GM18498 (cell line): ENCODE data around the gene FAM151A.

ENCODE experiments used
- ATAC-seq: cut with Tn5 transposase; IDR thresholded peaks from one replicate; pipeline ENCODE4 v1.9.1; 2021; ENCODE audit warnings: mild to moderate bottlenecking, moderate library complexity; ENCODE audit not compliant: unreplicated experiment

The FAM151A gene

DNA sequence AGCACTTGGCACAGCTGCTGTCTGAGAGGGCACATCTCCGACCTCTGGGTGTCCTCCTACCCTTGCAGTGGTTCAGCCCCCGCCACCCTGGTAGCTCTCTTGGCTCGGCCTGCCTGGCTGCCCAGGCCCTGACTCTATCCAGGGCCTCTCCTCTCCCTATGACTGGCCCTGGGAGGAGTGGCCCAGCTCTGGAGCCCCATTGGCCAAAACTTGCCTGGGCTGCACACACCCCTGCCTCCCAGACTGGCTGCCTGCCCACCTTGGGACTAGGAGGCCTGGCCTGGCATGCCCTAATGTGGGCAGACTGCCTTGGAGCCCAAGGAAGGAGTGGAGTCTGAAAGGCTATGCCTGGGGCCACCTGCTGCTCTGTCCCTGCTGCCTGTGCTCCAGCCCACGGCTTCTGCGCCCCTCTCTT, 41.7 kb downstream of the FAM151A start:
- no peak for ATAC-seq

DNA sequence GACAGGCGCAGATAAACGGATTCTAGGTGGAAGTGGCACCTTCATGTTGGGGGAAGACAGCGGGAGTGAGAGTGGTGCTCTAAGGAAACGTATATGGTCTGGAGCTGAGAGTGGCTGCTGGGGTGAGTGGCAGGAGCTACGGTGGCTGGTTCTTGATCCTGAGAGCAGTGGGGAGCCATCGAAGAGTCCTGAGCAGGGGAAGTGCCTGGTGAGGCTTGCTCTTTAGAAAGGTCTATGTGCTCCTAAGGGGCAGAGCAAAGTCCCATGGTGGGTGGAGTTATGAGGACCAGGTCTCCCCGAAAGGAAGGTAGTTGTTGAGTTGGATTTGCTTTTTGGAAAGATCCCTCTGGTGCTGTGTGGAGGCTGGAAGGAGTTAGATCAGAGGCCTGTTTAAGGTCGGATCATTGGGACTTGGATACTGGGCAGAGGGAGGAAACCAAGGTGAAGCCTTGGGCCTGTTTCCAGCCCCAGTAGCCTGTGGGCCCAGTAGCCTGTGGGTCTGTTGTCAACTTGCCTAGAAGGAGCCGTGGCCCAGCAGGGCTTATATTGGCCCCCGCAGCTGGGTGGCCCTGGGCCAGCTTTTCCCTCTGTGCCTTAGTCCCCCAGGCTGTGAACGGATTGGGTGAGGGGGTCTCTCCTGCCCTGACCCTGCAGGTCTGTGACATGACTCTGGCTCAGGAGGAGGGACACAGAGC, 42.3 kb downstream of the FAM151A start:
- ATAC-seq = no peak

DNA sequence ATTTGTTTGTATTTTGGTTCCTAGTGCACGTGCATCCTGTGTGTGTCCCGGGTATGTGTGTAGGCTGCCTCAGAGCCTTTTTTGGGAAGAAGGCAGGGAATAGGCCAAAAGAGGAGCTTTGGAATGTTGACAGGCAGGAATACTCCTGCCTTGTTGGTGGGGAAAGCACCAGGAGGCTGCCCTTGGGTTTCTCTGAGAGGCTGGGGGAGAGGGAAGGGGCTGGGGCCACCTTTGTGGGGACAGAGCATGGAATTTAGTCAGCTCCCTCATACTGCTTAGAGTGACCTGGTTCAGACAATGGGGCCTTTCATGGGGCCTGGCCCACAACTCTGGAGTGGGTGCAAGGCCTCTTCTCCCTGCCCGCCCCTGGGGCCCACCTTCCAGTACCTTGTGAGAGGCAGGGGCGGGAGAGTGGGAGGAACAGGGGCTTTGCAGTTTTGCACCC, 44.0 kb downstream of the FAM151A start:
- no peak for ATAC-seq

DNA sequence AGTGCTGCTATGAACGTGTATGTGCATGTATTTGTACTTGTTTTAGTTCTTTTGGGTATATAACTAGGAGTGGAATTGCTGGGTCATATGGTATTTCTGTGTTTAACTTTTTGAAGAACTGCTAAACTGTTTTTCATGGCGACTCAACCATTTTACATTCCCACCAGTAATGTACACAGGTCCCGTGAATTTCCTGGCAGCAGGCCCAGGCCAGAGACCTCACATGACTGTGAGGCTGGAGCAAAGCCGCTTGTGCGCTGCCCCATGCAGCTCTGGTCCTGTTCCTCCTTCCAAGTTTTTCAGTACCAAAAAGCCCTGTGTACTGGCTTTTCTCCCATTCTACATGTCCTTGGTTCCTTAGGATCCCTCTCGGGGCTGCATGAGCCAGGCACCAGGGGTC, 45.7 kb downstream of the FAM151A start:
- no peak for ATAC-seq

GRCh38 chr1:54575605-54576290, 47.6 kb downstream of the FAM151A start:
- no peak for ATAC-seq

GRCh38 chr1:54575161-54575560, 48.2 kb downstream of the FAM151A start:
- ATAC-seq = no peak

DNA sequence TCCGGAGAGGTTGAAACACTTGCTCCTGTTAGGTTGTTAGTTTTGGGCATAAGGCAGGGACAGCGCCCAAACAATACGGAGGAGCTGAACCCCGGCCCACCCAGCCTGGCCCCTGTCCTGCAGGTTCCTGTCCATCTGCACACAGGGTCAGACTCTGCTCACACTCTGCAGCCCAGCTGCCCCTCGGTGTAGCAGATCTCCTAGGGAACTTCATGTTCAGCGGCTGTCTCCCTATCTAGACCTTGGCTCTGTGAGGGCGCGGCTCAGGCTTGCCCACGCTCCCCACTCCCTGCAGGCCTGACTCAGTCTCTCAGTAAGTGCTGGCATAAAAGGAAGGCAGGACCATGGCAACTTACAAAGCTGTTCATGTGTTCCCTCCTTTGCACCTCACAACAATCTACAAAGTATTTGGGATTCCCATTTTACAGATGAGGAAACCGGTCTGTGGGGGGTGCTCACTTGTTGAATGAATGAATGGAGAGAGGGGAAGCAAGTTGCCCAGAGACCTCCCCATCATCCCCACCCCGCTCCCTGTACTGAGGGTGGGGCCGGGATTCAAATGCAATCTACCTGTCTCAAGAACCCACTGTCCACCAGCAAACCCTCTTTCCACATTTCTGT, 49.1 kb downstream of the FAM151A start:
- no peak for ATAC-seq

- no peak for ATAC-seq
Observed at GRCh38 chr1:54572542-54572850, 50.8 kb downstream of the FAM151A start.

DNA sequence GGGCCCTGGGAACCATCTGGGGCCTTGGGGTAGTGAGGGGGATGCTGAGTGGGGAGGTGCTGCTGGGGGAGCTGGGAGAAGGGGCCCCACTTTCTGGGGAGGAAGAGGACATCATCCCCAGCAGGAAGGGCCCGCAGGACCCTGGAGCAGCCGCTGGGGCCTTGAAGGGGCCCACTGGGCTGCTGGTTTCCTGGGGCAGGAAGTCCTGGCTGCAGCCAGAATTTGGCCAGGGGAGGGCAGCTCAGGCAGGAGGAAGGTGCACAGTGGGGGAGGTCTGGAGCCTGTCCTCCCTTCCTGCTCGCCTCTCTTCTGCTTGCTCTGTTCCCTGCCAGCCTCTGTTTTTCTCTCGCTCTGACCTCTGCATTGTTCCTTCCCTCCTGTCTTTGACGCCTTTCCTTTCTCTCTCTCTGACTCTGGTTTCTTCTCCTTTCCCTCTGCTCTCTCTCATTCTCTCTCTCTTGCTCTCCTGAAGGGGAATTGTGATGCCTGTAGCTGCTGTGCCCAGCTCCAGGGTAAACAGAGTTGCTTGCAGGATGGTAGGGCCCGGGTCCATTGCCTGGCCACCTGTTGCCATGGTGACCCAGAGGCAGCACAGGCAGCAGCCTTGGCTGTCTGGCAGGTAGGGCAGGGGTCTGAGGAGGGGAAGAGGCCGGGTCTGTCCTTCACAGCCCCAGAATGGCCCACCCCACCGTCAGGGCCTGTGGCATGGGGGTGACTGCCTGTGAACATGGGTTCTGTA, 51.4 kb downstream of the FAM151A start:
- ATAC-seq = no peak

DNA sequence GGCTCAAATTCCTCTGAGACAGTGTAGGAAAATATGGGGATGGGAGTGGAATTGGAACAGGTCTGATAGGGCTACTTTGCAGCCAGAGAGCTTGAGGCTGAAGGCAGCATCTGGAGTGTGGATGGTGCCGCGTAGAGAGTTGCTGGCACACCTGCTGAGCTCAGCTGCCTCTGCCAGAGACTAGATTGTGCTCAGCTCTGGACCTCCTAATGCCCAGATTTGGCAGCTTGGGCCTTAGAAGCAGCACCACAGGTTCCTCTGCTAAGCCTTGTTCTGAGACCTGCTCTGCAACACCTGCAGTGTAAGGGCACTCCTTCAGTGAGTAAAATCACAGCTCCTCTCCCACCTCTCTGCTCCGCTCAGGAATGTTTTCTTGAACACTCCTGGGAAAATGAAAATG, 52.0 kb downstream of the FAM151A start:
- no peak for ATAC-seq

DNA sequence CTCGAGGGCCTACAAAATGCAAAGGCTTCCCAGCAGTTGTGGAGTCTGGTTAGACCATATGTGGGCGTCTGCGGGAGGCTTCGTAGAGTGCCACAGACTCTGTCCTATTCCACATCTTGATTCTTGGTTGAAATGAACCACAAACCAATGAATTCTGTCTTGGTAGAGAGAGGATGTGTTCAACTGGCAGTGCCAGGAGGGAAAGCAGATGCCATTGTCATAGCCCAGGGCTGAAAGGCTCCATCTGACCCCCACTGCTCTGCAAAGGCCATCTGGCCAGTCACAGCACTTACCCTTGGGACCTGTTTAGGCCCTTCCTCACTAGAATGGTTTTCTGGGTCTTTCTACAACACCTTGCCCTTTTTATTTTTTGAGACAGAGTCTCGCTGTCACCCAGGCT, 53.2 kb downstream of the FAM151A start:
- no peak for ATAC-seq

GRCh38 chr1:54569339-54569738, 54.0 kb downstream of the FAM151A start:
- no peak for ATAC-seq

DNA sequence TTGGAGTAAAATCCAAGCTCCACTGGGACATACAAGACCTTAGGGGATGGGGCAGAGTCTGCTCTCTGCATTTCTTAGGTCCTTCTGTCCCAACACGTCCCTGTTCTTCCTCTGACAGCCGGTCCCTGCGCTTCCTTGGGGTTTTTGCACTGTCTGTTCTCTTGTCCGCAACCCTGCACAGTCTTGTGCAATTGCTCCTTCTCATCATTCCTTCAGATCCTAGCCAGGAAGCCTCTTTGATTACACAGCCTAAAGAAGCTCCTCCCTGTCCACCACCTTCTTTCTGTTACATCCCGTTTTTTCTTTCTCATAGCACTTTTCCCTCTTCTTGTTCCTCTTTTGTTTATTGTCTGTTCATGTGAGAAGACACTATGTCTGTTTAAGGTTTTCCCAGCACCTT, 55.4 kb downstream of the FAM151A start:
- no peak for ATAC-seq

GRCh38 chr1:54566438-54567141, 56.7 kb downstream of the FAM151A start:
- no peak for ATAC-seq

GRCh38 chr1:54565113-54565501, 58.2 kb downstream of the FAM151A start:
- ATAC-seq = no peak

DNA sequence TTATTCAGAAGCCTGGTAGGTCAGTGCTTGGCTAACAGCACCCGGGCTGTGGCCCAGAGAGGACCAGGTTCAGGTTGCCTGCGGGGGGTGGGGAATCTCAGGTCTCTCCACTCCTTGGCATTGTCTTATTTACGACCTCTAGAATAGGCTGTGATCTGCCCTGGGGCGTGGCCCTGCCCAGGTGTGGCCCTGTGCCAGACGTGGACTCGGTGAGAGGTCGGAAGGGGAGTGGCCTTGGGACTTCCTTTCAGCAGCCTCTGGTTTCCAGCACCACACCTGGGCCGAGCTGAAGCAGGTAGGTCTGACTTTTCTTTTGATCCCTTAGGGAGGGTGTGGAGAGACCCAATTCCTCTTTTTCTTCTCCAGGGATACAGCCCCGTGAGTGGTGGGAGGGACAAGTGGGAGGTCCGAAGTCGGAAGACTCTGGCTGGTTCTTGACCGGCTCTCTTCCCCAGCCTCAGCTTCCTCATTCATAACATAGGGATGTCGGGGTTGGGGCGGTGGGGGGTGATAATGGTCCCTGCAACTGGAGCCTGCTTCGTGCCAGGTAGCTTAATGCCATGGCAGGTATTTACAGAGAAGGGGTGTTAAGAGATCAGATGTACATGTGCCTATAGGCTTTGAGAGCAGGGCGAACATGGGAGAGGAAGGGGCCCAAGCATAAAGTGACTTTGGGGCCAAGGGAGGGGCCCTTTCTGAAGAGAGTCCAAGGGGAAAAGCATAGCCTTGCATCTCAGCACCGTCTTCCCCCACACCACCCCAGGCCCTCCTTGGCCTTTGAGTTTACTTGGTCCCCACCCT, 58.8 kb downstream of the FAM151A start:
- no peak for ATAC-seq

DNA sequence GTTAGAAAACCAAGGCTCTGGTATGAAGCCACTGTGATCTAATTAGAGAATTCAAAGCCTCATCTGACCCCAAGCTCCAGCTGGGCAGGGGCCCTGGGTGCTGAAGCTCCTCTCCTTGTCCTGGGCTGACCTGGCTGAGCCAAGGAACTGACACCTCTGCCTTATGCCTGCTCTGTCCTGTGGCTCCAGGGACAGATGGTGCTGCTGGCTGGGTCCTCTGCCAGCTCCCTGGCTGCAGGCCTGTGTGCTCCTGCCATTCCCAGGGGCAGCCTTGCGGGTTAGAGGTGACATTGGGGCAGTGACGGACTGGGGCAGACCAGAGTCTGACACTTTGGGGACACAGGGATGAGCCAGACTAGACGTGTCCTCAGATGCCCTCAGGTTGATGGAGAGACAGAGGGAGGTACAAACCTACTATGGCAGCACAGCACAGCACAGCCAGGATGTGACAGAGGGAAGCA, 63.5 kb downstream of the FAM151A start:
- ATAC-seq = no peak
